DOHH2 (cell line): Measurements from ENCODE around the gene CASP8.

Experiments
- H3F3A ChIP-seq: fragments of 200-600 bp; sonication (generic), shearing (Covaris generic); 2 replicates; pipeline ENCODE4 v1.6.0; 2016; ENCODE audit warnings: antibody characterized with exemption, mild to moderate bottlenecking; ENCODE audit not compliant: control insufficient read depth, insufficient read depth
- H3K27ac ChIP-seq: fragments of 200-600 bp; sonication (generic); 2 replicates; pipeline ENCODE4 v1.5.1; 2014; ENCODE audit warnings: low read depth, mild to moderate bottlenecking, low read length, moderate library complexity
- H3K27me3 ChIP-seq: fragments of 200-600 bp; sonication (generic); 2 replicates; pipeline ENCODE4 v1.6.1; 2014; ENCODE audit warnings: mild to moderate bottlenecking, low read length, mixed read lengths; ENCODE audit not compliant: control insufficient read depth
- H3K36me3 ChIP-seq: fragments of 200-600 bp; sonication (generic); 2 replicates; pipeline ENCODE4 v1.6.1; 2014; ENCODE audit warnings: mild to moderate bottlenecking, low read length, moderate library complexity, mixed read lengths; ENCODE audit not compliant: control insufficient read depth
- H3K4me1 ChIP-seq: fragments of 200-600 bp; sonication (generic); 2 replicates; pipeline ENCODE4 v1.6.1; 2014; ENCODE audit warnings: mild to moderate bottlenecking, low read length, mixed read lengths; ENCODE audit not compliant: control insufficient read depth
- H3K4me2 ChIP-seq: fragments of 200-600 bp; sonication (generic); 2 replicates; pipeline ENCODE4 v1.6.0; 2014; ENCODE audit warnings: mild to moderate bottlenecking, low read length, moderate library complexity
- H3K4me3 ChIP-seq: fragments of 200-600 bp; sonication (generic); 2 replicates; pipeline ENCODE4 v1.5.1; 2014; ENCODE audit warnings: mild to moderate bottlenecking, low read length, mixed read lengths
- H3K79me2 ChIP-seq: fragments of 200-600 bp; sonication (generic); 2 replicates; pipeline ENCODE4 v1.6.1; 2014; ENCODE audit warnings: mild to moderate bottlenecking, low read length, mixed read lengths; ENCODE audit not compliant: control insufficient read depth
- H3K9me2 ChIP-seq: fragments of 200-600 bp; sonication (generic); replicated peaks from 2 replicates; pipeline ENCODE4 v1.6.1; 2014; ENCODE audit warnings: mild to moderate bottlenecking, low read length, mixed read lengths; ENCODE audit not compliant: control insufficient read depth
- H3K9me3 ChIP-seq: fragments of 200-600 bp; sonication (generic); 2 replicates; pipeline ENCODE4 v1.6.1; 2014; ENCODE audit warnings: antibody characterized with exemption, low read length, mixed read lengths; ENCODE audit not compliant: control insufficient read depth, insufficient read depth
- H4K20me1 ChIP-seq: fragments of 200-600 bp; sonication (generic); 2 replicates; pipeline ENCODE4 v1.6.0; 2014; ENCODE audit warnings: low read depth, mild to moderate bottlenecking, antibody characterized with exemption, low read length, moderate library complexity; ENCODE audit not compliant: control insufficient read depth, insufficient read depth
- EZH2phosphoT487 ChIP-seq: fragments of 200-600 bp; sonication (generic); IDR thresholded peaks from 2 replicates; pipeline ENCODE4 v1.6.1; 2017; ENCODE audit warnings: borderline replicate concordance, mild to moderate bottlenecking, antibody characterized with exemption, low read length, moderate library complexity, mixed read lengths
- TF ChIP-seq, protein P1 (sequence below): fragments of 200-600 bp; sonication (generic); IDR thresholded peaks from one replicate; pipeline ENCODE4 v1.5.1; 2014; ENCODE audit warnings: antibody characterized with exemption, mild to moderate bottlenecking, low read depth, low read length; ENCODE audit not compliant: poor library complexity, severe bottlenecking

Gene CASP8

DNA sequence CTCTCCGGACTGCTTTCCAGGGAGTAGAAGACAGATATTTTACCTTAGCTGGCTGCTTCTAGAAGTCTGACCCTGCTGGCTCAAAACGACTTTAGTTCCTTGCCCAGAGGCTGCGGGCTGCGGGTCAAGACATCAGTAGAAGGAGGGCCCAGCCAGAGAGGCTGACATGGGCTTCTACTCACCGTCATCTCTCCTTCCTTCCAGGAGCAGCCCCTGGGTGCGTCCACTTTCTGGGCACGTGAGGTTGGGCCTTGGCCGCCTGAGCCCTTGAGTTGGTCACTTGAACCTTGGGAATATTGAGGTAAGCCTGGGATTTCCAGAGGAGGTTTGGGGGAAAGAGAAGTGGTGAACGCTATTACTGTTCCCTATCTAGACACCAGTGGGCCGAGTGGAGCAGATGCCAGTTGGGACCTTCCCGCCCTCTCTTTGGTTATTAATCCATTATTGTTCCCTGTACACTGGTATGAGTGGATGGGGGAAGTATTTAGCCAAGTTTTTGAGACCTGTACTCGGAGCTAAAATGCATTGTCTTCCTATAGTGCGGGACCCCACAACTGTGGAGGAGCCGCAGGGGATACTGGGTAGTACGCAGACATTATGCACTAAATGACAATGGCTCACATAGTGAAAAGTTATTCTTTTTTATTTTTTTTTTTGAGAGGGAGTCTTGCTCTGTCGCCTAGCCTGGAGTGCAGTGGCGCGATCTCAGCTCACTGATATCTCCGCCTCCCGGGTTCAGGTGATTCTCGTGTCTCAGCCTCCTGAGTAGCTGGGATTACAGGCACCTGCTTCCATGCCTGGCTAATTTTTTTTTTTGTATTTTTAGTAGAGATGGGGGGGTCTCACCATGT is 26.3 kb upstream of the CASP8 start:
- Histone ChIP-seq H3K27me3 (no peaks in the 10 kb centered on the region), H3K9me2 (no peaks in the 10 kb centered on the region), H3F3A (peaks cover 7% of the 10 kb centered on the region), H3K36me3 (no peaks in the 10 kb centered on the region), H4K20me1 (no peaks in the 10 kb centered on the region), H3K79me2 (peaks cover 17% of the 10 kb centered on the region), H3K4me3 (peak overlapping the region; percentile 77), H3K4me1 (peaks cover 43% of the 10 kb centered on the region), H3K4me2 (peak overlapping the region; percentile 84), H3K9me3 (no peaks in the 10 kb centered on the region), H3K27ac (no peak overlapping the region; the same call in 1 of the 2 replicates)
- TF ChIP-seq EZH2phosphoT487 = no peak
- TF ChIP-seq, protein P1, sequence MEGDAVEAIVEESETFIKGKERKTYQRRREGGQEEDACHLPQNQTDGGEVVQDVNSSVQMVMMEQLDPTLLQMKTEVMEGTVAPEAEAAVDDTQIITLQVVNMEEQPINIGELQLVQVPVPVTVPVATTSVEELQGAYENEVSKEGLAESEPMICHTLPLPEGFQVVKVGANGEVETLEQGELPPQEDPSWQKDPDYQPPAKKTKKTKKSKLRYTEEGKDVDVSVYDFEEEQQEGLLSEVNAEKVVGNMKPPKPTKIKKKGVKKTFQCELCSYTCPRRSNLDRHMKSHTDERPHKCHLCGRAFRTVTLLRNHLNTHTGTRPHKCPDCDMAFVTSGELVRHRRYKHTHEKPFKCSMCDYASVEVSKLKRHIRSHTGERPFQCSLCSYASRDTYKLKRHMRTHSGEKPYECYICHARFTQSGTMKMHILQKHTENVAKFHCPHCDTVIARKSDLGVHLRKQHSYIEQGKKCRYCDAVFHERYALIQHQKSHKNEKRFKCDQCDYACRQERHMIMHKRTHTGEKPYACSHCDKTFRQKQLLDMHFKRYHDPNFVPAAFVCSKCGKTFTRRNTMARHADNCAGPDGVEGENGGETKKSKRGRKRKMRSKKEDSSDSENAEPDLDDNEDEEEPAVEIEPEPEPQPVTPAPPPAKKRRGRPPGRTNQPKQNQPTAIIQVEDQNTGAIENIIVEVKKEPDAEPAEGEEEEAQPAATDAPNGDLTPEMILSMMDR = no peak

DNA sequence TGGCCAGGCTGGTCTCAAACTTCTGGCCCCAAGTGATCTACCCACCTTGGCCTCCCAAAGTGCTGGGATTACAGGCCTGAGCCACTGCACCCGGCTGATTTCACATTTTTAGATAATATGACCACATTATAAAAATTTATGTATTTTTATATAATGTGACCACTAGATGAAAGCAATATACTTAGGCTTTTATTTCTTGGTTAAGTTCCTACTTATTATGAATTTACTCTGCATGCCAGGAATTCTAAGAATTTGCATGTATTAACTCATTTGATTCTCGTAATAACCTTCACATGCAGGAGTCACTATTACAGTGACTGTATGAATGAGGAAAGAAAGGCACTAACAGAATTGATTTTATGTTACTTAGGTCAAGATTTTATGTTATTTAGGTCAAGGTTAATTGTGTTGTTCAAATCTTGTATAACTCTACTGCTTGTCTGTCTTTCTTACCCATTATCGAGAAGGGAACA is 25.6 kb upstream of the CASP8 start:
- peaks cover 17% of the 10 kb centered on the region for H3K79me2 ChIP-seq
- peak overlapping the region; percentile 84 for H3K4me2 ChIP-seq
- H3K27ac ChIP-seq = no peak overlapping the region
- H3K36me3 ChIP-seq = no peaks in the 10 kb centered on the region
- H3K4me1 ChIP-seq = peaks cover 43% of the 10 kb centered on the region
- H3K4me3 ChIP-seq = peak overlapping the region; percentile 77
- H4K20me1 ChIP-seq = no peaks in the 10 kb centered on the region
- H3K27me3 ChIP-seq = no peaks in the 10 kb centered on the region
- no peaks in the 10 kb centered on the region for H3K9me2 ChIP-seq
- no peak for TF ChIP-seq EZH2phosphoT487
- TF ChIP-seq, protein P1 = no peak
- no peaks in the 10 kb centered on the region for H3K9me3 ChIP-seq
- peaks cover 7% of the 10 kb centered on the region for H3F3A ChIP-seq

DNA sequence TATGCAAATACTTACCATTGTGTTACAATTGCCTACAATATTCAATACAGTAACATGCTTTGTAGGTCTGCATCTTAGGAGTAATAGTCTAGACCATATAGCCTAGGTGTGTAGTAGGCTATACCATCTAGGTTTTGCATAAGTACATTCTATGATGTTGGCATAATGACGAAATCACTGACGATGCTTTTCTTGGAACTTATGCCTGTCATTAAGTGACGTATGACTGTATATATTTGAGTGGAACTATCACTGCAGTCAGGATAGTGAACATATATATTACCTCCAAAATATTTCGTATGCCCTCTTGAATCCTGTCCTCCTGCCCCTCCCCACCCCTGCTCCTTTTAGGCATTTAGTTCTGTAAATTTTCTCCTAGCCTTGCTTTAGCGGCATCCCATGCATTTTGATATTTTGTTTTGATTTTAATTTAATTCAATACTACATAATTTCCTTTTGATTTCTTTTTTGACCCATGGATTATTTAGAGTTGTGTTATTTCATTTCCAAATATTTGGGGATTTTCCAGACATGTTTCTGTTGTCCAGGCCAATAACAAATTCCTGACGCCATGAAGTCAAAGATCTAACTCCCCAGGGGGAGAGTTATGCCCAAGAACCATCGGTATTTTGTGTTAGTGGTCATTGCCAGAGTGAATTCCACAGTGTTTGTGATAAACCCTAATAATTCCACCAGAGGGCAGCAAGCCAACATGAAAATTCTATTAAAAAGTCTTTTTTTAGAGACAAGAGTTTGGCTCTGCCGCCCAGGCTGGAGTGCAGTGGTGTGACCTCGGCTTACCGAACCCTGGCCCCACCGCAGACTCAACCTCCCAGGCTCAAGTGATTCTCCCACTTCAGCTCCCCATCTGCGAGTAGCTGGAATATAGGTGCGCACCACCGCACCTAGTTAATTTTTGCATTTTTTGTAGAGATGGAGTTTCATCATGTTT is 24.2 kb upstream of the CASP8 start:
- TF ChIP-seq, protein P1 = peak; percentile 66
- no peak for TF ChIP-seq EZH2phosphoT487
- Histone ChIP-seq H3K9me2 (no peaks in the 10 kb centered on the region), H4K20me1 (no peaks in the 10 kb centered on the region), H3K9me3 (no peaks in the 10 kb centered on the region), H3K27me3 (no peaks in the 10 kb centered on the region), H3K27ac (no peak overlapping the region), H3K79me2 (peaks cover 17% of the 10 kb centered on the region), H3K4me2 (peak overlapping the region; percentile 84), H3K4me1 (peaks cover 43% of the 10 kb centered on the region), H3K36me3 (no peaks in the 10 kb centered on the region), H3F3A (peaks cover 7% of the 10 kb centered on the region), H3K4me3 (peak overlapping the region; percentile 77)
